OCI-LY1 (cell line): ENCODE data around the gene ARHGAP24.
A peak's percentile ranks its signal among the peaks of the same experiment; 100 is the strongest.

Experiments
- H2AFZ ChIP-seq: fragments of 200-600 bp; sonication (generic), shearing (Covaris generic); 2 replicates; pipeline ENCODE4 v1.6.0; 2014; ENCODE audit warnings: antibody characterized with exemption, mild to moderate bottlenecking, low read length
- H3F3A ChIP-seq: fragments of 200-600 bp; sonication (generic), shearing (Covaris generic); 2 replicates; pipeline ENCODE4 v1.6.0; 2014; ENCODE audit warnings: mild to moderate bottlenecking, antibody characterized with exemption, low read length, moderate library complexity; ENCODE audit not compliant: insufficient read depth
- H3K27ac ChIP-seq: fragments of 200-600 bp; sonication (generic); 2 replicates; pipeline ENCODE4 v1.5.1; 2014; ENCODE audit warnings: low read length, mixed run types, mild to moderate bottlenecking, low read depth; ENCODE audit not compliant: poor library complexity, severe bottlenecking
- H3K27me3 ChIP-seq: fragments of 200-600 bp; sonication (generic); 2 replicates; pipeline ENCODE4 v1.6.0; 2014; ENCODE audit warnings: antibody characterized with exemption, mild to moderate bottlenecking, low read length, moderate library complexity; ENCODE audit not compliant: insufficient read depth
- H3K36me3 ChIP-seq: fragments of 200-600 bp; sonication (generic); 2 replicates; pipeline ENCODE4 v1.6.1; 2014; ENCODE audit warnings: mild to moderate bottlenecking, antibody characterized with exemption, low read length, moderate library complexity, mixed read lengths; ENCODE audit not compliant: insufficient read depth
- H3K4me1 ChIP-seq: fragments of 200-600 bp; sonication (generic); 2 replicates; pipeline ENCODE4 v1.5.1; 2014; ENCODE audit warnings: mild to moderate bottlenecking, low read length, moderate library complexity; ENCODE audit not compliant: insufficient read depth, severe bottlenecking
- H3K4me2 ChIP-seq: fragments of 200-600 bp; sonication (generic), shearing (Covaris generic); 2 replicates; pipeline ENCODE4 v1.6.1; 2014; ENCODE audit warnings: low read length
- H3K4me3 ChIP-seq: fragments of 200-600 bp; sonication (generic); 2 replicates; pipeline ENCODE4 v1.5.1; 2014; ENCODE audit warnings: low read length, low read depth, mild to moderate bottlenecking, mixed read lengths; ENCODE audit not compliant: poor library complexity, severe bottlenecking
- H3K79me2 ChIP-seq: fragments of 200-600 bp; shearing (Covaris generic); 2 replicates; pipeline ENCODE4 v1.6.1; 2016; ENCODE audit warnings: mixed run types, low read length, mixed read lengths; ENCODE audit not compliant: insufficient read depth
- H3K9ac ChIP-seq: fragments of 200-600 bp; sonication (generic), shearing (Covaris generic); 2 replicates; pipeline ENCODE4 v1.6.1; 2014; ENCODE audit warnings: mild to moderate bottlenecking, low read length, mixed read lengths
- H3K9me2 ChIP-seq: fragments of 200-600 bp; sonication (generic), shearing (Covaris generic); 2 replicates; pipeline ENCODE4 v1.6.1; 2014; ENCODE audit warnings: low read depth, mild to moderate bottlenecking, low read length, mixed read lengths
- H3K9me3 ChIP-seq: fragments of 200-600 bp; shearing (Covaris generic); 2 replicates; pipeline ENCODE4 v1.6.1; 2014; ENCODE audit warnings: low read length, mixed read lengths
- H4K20me1 ChIP-seq: fragments of 200-600 bp; sonication (generic), shearing (Covaris generic); 2 replicates; pipeline ENCODE4 v1.6.0; 2016; ENCODE audit warnings: mild to moderate bottlenecking, low read length; ENCODE audit not compliant: insufficient read depth
- EZH2 ChIP-seq: fragments of 200-600 bp; sonication (generic), shearing (Covaris generic); IDR thresholded peaks from 2 replicates; pipeline ENCODE4 v1.8.0; 2017; ENCODE audit warnings: borderline replicate concordance, mixed run types, mild to moderate bottlenecking, antibody characterized with exemption, low read length, moderate library complexity, mixed read lengths
- TF ChIP-seq, protein P1 (sequence below): fragments of 200-600 bp; sonication (generic), shearing (Covaris generic); IDR thresholded peaks from 2 replicates; pipeline ENCODE4 v1.5.1; 2017; ENCODE audit warnings: mild to moderate bottlenecking, antibody characterized with exemption, low read length, moderate library complexity, mixed read lengths

Gene ARHGAP24

DNA sequence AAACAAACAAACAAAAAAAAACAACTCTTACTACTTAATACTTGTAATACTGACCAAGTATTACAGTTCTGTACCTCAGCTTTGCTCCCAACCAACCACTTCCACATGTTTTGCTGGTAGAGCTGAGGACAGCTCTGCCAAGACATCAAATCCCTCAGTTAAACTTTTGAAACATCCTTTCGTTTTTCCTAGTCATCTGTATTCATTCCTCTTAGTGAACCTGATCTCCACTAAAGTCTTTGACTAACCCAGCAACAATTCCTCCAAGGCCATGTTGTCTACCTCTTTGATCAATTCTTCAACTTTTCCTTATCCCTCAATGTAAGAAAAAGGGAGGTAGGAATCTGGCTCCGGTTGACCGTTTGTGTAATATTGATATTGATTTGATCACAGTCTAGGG is 247.5 kb downstream of the ARHGAP24 start:
- Histone ChIP-seq H3F3A (no peaks in the 10 kb centered on the region), H4K20me1 (no peaks in the 10 kb centered on the region), H3K27ac (peak overlapping the region; percentile 7), H2AFZ (no peak overlapping the region), H3K9me2 (no peaks in the 10 kb centered on the region), H3K79me2 (no peaks in the 10 kb centered on the region), H3K36me3 (peaks cover 32% of the 10 kb centered on the region), H3K27me3 (no peaks in the 10 kb centered on the region), H3K4me2 (no peak overlapping the region), H3K4me3 (no peak overlapping the region), H3K9me3 (no peaks in the 10 kb centered on the region), H3K4me1 (peaks cover 43% of the 10 kb centered on the region), H3K9ac (no peak overlapping the region)
- TF ChIP-seq EZH2: no peak
- TF ChIP-seq, protein P1, sequence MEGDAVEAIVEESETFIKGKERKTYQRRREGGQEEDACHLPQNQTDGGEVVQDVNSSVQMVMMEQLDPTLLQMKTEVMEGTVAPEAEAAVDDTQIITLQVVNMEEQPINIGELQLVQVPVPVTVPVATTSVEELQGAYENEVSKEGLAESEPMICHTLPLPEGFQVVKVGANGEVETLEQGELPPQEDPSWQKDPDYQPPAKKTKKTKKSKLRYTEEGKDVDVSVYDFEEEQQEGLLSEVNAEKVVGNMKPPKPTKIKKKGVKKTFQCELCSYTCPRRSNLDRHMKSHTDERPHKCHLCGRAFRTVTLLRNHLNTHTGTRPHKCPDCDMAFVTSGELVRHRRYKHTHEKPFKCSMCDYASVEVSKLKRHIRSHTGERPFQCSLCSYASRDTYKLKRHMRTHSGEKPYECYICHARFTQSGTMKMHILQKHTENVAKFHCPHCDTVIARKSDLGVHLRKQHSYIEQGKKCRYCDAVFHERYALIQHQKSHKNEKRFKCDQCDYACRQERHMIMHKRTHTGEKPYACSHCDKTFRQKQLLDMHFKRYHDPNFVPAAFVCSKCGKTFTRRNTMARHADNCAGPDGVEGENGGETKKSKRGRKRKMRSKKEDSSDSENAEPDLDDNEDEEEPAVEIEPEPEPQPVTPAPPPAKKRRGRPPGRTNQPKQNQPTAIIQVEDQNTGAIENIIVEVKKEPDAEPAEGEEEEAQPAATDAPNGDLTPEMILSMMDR: no peak

DNA sequence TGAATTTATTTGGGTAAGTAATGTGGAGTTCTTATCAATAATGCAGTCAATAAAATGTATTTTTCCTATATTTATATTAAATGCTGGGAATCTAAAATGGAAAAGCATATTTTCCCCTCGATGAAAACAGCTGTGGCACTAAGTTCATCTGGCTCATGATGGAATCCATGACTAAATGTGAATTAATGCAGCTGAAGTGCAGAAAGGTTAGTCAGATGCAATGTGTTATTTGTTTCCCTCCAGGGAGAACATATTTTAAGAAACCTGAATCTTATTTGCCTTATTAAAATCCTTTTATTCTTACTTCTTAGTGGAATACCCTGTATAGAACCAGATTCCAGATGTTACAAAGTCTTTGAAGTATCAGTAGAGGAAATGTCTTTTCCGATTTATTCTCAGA is 247.9 kb downstream of the ARHGAP24 start:
- TF ChIP-seq EZH2: no peak
- TF ChIP-seq, protein P1: no peak
- Histone ChIP-seq H4K20me1 (no peaks in the 10 kb centered on the region), H2AFZ (no peak overlapping the region), H3K79me2 (no peaks in the 10 kb centered on the region), H3K4me1 (peaks cover 39% of the 10 kb centered on the region), H3K36me3 (peaks cover 36% of the 10 kb centered on the region), H3K27ac (peak overlapping the region; percentile 34), H3K9ac (no peak overlapping the region), H3K4me3 (no peak overlapping the region), H3K4me2 (no peak overlapping the region), H3K27me3 (no peaks in the 10 kb centered on the region), H3K9me2 (no peaks in the 10 kb centered on the region), H3F3A (no peaks in the 10 kb centered on the region), H3K9me3 (no peaks in the 10 kb centered on the region)

DNA sequence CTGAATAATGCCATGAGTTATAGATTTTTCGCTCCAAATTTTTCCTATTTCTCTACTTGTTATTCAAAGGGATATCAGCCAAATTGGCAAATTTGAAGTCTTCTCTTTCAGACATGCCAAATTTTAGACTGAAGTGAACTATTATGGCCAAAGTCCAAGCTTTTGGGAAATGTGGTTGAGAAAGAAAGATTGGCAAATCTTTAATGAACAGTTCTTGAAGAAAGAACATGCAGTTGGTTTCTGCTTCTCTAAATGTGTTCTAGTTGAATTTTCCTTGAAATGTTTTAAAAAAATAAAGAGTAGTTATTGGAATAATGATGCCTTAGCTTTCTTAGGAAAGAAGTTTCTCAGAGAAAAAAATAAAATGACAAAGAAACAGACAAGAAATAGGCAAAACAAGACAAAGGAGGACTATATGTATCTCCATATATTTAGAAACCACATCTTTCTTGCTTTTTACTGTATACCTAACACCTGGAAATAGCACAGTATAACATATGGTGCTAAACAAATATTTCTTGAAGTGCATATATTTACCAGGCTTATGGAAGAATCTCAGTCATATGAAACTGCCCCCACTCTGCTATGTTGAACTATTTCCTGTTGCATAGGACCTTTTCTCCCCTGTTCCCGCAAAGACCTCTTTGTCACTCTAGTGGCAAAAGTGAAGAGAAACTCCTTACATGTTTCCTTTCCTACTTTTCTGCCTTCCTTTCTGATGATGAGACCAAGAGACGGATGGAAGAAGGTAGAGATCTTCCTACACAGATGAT is 250.0 kb downstream of the ARHGAP24 start:
- no peaks in the 10 kb centered on the region for H3K9me2 ChIP-seq
- peaks cover 38% of the 10 kb centered on the region for H3K36me3 ChIP-seq
- peak overlapping the region; percentile 56 for H3K9ac ChIP-seq
- H3F3A ChIP-seq: no peaks in the 10 kb centered on the region
- H3K4me2 ChIP-seq: peak overlapping the region; percentile 49
- H3K4me1 ChIP-seq: peaks cover 44% of the 10 kb centered on the region
- no peak overlapping the region for H2AFZ ChIP-seq
- peak overlapping the region; percentile 17 for H3K4me3 ChIP-seq
- no peaks in the 10 kb centered on the region for H3K79me2 ChIP-seq
- no peaks in the 10 kb centered on the region for H3K9me3 ChIP-seq
- no peaks in the 10 kb centered on the region for H3K27me3 ChIP-seq
- TF ChIP-seq, protein P1: no peak
- TF ChIP-seq EZH2: no peak
- peak overlapping the region; percentile 95 for H3K27ac ChIP-seq
- H4K20me1 ChIP-seq: no peaks in the 10 kb centered on the region
